ENCODE measurements around the gene EPYC.
"Not testable (repeated sequence)": the region's sequence is repeated elsewhere in the genome, so short reads cannot be mapped to it uniquely, and the experiment has no call there.

Gene EPYC

DNA sequence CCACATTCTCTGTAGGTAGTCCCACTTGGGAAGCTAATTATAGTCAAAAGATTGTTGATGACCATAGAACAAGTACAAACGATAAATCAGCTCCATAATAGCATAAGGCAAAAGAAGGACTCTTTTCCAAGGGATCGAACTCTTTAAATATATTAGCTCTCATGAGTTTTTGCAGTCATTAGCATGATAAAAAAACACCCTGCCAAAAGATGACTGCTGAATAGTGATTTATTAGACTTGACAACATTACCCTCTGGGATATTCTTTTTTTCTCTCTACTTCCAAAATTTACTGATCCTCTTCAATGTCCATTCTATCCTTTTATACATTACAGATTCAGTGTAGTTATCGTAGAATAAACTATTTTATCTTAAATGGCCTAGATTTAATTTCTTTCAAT lies 14.2 kb downstream of the EPYC start:
- DNase-seq, result no peak

DNA sequence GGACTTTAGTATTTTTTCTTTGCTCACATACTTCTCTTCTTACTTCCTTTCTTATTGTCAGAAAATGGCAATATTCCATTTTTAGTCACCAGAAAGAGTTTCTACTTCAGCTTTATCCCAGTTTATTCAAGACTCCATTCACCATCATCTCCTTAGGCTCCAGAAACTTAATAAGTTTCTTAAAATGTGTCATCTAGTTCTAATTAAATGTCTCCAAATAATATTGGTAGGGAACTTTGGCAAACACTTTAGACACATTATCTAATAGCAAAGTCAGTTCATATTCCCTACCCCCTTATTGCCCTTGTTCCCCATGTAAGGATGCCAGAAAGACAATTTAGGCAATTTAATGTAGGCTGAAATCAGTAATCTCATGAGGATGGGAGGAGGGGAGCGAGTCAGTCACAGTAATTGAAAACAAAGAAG lies 15.1 kb downstream of the EPYC start:
- DNase-seq, result no peak

DNA sequence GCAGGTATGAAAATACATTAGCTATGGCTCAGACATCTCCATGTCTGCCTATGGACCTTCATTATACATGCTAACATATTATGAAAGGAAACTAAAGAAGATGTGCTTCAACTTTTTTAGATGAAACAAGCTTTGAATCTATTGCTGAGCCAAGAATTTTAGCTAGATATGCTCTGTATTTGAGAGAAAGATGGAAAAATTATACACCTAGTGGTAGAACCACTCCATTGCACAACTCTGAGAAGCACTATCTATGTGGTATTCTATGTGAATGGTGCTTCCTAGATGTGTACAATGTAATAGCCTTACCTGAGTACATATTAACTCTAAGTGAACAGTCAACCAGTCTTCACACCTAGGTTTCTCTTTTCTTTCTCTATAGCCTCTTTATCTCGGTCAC lies 17.3 kb downstream of the EPYC start:
- DNase-seq, result no peak

DNA sequence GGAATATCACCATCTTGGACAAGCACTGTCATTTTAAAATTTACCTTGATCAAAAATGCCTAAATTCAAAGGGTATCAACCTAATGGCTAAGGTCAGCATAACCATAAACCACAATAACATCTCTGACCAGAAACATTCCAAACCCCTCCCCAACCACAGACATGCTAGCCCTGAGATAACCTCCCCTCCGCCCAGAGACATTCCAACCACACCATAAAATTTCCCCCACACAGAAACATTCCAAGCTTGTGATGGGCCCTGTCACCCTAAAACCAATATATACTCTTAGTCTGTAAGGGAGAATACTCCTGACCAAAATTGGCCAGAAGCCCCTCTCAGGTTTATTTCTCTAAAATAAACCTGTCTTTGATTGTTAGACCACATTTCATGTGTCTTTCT lies 17.7 kb downstream of the EPYC start:
- no peak for DNase-seq

DNA sequence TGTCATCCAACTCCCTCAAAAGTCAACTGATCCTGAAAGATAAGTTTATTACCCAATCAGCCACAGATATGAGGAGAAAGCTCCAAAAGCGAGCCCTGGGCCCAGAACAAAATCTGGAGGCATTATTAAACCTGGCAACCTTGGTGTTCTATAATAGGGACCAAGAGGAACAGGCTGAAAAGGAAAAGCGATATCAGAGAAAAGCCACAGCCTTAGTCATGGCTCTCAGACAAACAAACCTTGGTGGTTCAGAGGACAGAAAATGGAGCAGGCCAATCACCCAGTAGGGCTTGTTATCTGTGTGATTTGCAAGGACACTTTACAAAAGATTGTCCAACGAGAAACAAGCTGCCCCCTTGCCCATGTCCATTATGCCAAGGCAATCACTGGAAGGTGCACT lies 19.4 kb downstream of the EPYC start:
- DNase-seq, result not testable (repeated sequence)

DNA sequence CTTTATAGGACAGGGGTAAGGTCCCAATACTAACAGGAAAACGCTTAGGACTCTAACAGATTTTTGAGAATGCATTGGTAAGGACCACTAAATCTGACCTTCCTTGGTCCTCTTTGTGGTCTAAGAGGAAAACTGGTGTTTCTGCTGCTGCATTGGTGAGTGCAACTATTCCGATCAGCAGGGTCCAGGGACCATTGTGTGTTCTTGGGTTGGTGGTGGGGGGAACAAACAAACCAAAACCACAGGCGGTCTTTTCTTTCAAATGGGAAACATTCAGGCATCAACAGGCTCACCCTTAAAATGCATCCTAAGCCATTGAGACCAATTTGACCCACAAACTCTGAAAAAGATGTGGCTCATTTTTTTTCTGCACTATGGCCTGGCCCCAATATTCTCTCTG lies 20.7 kb downstream of the EPYC start:
- no peak for DNase-seq

DNA sequence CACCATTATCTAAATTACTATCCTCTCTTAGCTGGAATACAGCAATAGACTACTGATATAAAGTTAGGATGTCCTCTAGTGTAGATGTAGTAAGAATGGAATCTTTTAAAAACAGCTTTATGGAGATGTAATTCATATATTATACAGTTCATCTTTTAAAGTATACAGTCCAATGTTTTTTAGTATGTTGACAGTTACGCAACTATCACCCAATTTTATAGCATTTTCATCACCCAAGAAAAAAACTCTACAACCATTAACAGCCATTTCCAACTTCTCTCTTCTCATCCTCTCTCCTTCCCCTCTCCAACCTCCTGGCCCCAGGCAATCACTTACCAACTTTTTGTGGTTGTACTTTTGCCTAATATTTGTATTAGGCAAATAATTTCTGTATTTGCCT lies 22.6 kb downstream of the EPYC start:
- no peak for DNase-seq

DNA sequence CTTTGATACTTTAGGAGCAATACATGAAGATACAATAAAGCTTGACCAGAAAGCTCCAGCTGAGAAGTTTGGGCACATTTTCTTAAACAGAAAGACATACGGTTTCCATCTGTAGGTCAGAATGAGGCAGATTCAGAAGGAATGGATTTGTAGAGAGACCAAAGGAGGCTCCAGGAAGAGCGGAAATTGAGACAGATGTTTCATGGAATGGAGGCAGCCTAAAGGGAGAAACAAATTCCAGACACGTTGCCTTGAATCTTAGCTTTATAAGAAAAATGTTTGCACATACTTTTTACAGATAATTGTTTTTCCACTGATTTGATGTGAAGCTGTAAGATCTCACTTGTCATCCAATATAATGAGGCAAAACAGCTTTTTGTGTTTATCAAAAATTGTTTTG lies 24.8 kb downstream of the EPYC start:
- no peak for DNase-seq

DNA sequence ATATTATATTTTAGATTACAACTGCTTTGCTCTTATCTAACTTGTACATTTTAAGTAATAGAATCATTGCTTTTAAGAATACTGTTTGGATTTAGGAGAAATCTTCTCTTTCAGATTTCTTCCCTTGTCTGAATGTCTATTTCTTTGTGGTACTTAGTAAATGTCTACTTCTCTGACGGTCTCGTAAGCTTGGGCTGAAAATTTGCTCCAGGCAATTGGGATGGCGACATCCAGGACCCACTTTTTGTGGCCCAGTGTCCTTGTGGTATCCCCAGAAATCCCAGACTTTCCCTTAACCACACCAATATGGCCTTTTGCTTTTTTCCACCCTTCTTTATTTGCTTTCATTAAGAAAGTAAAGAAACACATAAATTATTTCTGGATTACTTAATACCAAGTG lies 25.8 kb downstream of the EPYC start:
- DNase-seq, result no peak

DNA sequence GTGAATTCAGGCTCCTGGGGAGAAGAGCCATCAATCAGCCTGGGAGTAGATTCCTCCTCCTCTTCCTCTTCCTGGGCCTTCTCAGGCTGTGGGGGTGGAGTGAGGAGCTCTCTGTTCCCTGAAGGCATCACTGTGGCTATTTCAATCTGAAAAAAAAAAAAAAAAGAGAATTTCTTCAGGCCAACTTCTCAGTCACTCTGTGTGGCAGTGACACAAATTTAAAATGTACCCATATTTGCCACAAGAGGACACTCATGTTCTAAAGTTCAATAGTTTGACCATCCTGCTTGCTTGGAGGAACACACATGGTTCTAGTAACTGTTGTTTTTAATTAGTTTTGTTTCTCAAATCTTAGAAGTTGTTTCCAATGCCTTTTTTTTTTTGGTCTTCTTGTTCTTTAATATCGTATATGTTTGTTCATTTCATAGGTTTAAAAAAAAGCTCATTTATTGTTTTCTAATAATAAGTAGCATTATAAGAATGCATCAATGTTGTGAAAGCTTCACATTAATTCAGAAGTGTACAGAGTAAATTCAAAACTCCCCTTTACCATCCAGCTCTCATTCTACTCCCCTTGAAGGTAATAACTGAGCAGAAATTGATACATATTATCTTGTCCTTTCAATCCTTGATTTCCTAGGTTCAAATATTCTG lies 26.5 kb downstream of the EPYC start:
- DNase-seq, result peak; percentile 70

DNA sequence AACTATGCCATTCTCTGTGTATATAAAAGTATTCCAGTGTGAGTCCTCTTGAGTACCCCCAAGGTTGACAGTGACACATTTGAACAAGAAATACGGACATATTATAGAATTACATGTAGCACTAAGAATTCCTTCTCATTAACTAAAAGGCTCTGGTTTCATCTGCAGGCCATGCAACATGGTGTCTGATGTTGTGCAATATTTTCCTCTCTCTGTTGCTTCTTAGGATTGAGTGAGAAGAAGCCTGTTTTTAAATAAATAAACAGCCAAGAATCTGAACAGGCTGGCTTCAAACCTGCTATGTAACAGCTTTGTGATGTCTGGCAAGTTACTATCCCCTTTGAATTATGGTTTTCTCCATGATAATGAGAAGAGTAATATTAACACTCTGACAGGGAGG lies 27.5 kb downstream of the EPYC start:
- no peak for DNase-seq

DNA sequence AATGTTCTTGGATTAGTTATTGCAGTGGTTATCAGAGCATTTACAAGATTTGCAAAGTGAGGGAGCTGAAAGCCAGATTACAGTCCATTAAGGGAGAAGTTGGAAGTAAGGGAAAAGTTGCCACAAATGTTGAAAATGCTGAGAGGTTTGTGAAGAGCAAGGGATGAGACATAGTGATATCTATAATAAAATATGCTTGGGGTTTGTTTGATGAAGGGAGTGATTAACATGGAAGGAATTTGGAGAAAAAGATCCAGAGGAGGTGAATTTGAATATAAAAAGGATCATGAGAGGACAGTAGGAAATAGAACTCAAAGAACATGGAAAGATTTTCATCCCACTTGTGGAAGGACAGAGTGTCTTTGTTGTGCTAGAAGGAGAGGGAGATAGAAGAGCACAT lies 30.5 kb downstream of the EPYC start:
- no peak for DNase-seq

DNA sequence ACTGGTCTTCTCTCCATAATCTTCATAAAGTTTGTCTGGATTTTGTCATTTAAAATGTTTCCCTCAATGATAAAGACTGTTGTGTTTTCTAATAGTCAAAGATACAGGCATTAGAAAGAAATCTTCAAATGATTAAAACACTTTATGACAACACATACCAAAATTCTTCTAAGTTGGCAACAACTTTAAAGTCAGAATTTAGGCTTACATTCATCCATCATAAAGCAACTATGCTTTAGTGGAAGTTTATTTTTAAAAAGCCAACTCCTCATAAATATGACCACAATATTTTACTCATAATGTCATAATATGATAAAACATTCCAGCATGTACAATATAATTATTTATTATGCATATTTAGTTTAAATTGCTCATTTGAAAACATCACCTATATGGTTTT lies 32.5 kb downstream of the EPYC start:
- no peak for DNase-seq

DNA sequence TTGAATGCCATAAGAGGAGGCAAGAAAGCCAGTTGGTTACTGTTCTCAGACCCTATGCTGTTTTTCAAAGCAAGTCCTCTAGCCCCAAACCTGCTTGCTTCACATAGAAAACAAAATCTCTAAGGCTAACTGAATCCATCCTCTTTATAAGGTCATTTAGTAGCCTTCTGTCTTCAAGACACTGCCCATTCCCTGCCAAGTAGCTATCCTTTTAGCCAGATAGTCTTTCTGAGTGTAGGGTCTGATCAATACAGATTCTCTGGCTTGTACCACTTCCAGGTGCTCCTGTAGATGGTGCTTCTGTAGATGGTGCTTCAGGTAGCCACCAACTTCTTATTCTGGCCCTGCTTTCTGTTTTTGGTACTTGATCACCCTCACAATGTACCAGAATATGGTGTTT lies 33.9 kb downstream of the EPYC start:
- no peak for DNase-seq

DNA sequence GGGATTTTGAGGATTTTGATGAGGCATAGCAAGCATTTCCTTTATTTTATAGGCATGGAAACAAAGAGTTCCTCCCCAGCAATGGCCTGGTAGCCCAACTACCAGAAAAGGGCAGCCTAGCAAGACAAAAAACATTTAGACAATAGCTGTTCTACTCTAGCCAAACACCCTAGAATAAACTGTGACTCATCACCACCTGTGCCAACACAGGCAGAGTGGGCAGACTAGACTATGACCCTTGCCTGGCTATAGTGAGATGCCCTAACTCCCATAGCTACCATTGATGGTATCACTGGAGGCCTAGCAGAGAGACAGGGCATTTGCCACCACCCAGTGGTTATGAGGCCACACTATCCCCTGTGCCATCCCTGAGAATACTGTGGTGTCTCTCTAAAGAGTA lies 34.3 kb downstream of the EPYC start:
- DNase-seq, result no peak

DNA sequence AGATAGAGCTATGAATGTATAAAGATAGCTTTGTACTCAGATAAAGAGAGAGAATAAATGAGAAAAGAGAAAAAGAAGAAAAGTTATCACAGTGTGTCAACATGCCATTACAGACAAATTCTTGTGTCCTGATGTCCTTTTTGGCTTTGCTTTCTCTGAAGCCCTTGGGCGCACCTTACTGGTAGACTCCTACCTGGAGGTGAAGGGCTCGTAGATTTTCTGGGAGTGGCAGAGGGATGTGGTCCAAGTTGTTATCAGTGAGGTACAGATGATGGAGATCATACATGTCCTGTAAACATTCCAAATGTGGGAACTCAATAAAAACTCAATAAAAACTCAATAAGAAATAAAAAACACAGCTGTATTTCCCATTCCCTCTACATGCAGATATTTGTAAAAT lies 34.9 kb downstream of the EPYC start:
- DNase-seq, result no peak

DNA sequence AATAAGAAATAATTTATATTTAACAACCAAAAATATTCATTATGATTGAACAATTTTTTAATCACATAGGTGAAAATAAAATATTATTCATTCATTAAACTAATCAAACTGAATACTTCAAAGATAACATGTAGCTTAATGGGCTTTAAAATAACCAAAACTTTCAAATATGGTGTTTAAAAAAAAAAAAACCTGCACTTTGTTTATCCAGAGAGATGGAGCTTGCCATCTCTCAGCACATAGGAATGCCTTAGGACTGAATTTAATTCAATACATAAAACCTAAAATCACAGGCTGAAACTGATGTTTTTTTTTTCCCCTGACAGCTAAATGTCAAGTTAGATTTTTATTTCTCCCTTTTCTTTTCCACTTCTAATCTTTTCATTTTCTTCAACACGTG lies 35.4 kb downstream of the EPYC start:
- no peak for DNase-seq

DNA sequence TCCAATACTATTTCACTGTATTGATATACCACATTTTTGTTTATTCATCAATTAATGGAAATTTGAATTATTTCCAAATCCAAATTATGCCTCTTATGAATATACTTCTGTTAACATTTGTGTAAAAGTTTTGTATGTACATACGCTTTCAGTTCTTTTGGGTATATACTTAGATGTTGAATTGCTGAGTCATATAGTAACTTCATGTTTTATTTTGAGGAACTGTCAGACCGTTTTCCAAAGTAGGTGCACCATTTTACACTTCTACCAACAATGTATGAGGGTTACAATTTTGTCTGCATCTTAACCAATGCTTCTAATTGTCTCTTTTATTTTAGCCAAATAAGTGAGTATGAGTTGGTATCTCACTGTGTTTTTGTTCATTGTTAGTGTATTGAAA lies 39.6 kb downstream of the EPYC start:
- peak; percentile 39 for DNase-seq

DNA sequence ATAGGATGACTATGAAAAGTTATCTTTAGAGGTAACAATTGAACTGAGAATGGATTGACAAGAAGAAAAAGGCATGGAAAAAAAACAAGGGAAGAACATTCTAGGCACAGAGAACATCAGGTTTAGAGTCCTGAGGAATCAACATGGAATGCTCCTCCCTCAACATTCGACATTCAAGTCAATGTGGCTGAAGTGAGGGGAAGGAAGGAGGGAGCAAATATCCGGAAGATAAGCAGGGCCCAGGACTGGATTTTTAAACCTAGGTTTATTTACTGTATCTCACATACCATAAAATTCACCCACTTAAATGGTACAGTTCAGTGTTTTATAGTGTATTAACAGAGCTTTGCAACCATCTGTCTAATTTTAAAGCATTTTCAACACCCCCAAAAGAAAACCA lies 40.2 kb downstream of the EPYC start:
- DNase-seq, result no peak

DNA sequence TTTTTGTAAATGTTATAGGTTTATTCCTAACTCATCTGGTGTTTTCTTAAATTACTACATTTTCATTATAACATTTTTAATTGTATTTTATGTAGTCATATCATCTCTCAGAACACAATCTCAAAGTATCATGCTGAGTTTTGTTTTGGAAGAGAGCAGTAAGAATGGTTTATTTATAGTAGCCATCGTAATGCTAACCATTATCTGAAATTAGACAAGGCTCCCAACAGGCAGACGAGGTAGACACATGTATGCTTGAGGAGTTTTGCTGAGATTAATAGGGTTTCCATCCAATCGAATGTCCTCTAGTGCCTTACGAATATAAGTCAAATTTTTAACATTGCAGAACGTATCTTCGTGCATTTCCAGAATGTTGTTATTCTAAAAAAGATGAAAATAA lies 40.8 kb downstream of the EPYC start:
- DNase-seq, result no peak

DNA sequence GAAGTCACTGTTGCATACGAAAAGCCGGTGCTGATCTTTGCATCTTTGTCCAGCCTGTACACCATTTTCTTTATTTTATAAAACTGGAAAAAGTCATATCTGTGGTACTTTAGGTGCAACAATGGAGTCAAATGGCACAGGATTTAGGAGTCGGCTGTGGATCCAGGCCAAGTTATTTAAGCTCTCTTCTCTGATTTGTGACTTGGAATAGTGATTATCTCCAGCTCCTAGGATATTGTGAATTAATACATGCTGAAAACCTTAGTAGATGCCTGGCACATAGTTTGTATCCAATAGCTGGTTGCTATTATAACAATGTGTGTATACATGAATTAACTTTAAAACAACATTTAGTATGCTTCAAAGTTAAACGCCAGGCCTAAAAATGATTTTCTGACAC lies 43.6 kb downstream of the EPYC start:
- no peak for DNase-seq

DNA sequence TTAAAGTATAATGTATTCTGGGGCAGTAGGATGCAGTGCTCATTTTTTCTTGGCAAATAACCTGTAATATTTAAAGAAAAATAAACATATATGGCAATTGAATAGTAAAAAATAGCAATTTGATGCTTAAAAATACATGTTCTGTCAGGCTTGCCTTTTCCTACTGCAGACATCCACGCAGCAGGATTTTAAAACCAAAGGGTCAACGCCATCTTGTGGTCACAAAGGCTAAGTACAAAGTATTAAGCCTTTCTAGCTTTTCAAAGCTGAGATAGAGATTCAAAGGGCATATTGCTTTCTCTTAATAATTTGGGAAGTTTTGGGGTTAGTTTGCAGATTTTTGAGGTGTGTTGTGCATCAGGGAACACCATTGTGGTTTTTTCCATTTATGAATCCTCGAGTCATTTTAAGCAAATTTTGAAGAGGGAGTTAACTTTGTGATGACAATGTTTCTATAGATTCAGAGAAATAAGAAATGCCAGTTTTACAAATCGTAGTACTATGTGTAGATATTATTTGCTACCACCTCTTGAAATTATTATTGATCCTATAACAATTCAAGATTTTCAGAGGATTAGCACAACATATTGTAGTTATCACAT lies 45.1 kb downstream of the EPYC start:
- peak; percentile 69 for DNase-seq

DNA sequence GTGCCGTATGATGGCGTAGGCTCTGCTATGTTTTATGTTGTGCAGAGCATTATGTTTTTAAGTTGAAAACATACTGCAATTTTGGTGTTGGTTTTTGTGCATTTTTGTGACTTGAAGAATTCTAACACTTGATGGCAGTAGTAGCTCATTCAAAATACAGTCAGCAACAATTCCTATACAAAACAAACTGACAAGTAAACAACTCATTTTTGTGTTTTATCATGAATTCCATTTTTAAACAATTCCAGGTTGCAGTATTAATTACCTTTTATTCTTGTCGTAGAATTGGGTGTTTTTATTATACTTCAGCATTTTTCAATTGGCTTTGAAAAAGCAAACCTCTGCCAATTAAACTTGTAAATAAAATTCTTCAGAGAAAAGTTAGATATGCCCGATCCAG lies 45.7 kb downstream of the EPYC start:
- DNase-seq, result no peak

DNA sequence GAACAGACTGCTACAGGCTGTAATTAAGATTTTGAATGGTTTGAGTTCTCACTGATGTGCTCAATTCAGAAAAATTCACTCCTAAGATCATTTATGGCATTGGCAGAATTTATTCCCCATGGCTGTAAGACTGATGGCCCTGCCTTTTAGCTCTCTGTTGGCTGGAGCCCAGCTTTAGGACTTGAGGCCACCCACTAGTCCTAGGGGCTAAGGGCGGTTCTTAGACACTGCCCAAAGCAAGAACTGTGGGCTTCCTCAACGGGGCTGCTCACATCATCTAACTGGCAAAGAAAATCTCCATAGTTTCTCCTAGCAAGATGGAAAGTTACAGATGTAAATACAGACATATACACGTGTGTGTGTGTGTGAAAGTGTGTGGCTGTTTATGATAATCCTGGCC lies 46.4 kb downstream of the EPYC start:
- DNase-seq, result no peak

DNA sequence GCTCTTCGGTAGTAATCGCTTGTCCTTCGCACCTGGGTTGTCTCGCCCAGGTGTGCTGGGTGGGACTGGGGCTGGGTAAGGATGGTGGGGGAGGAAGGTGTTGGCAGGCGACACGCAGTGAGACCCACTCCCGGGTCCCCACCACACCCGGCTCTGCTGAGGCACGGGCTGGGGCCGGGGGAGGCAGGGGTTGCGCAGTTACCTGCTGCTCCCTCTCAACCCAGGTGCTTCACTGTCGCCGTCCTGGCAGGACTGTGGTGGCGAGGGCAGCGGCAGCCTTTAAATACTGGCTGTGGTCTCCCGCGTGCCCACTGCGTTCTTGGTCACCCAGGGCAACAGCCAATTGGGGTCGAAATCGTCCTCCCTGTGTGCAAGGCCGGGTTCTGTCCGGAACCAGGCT lies 49.9 kb downstream of the EPYC start, which contains the start of gene CCER1:
Gene CCER1 (minus strand): TSS at position 256 of the 400 bp plus-strand sequence. CDS start 434 bp downstream, outside the sequence.
- no peak for DNase-seq
